Measurements from ENCODE around the gene THRB. TPM values are rescaled to one million over a fixed set of nuclear protein-coding genes. Genes with fewer than 3 reads are reported as not detected.

THRB gene
- total RNA-seq, 1 donor from 2014 or later: 0.31 TPM

DNA sequence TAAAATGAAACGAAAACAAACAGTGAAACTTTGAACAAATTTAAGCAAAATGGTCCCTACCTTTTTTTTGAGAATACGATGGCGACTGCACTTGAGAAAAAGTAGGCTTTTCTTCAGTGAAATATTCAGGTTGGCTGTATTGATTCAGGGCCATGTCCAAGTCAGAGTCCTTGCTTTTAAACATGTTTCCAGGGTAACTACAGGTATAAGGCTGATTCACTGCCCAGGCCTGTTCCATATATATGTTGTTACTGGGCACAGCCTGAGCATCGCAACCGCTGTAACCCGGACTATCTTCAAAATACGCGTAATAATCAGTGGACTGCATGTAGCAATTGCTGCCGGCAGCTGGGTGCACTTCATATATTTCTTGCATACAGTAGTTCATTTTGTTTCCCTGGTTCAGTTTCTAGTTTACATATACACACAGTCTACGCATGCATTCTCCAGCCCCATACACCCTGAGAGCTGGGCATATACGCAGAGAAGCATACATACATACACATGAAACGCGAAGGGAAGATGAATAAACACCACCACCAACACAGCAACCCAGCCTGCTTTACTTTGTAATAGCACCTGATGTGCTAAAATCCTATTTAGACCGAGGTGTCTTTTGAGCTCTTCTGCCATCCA lies 329.6 kb downstream of the THRB start:
- intact Hi-C loops (cut with micrococcal nuclease): no loop called here
- H3K4me3 Mint-ChIP-seq: no peak overlapping the region
- peaks cover 5% of the 10 kb centered on the region for H3K27me3 Mint-ChIP-seq
- no peaks in the 10 kb centered on the region for H3K36me3 Mint-ChIP-seq (ENCODE audit: low read depth)
- H3K4me1 Mint-ChIP-seq: no peaks in the 10 kb centered on the region
- POLR2A ChIA-PET: no interaction called here
- ATAC-seq (ENCODE audit: low read depth): no peak
- CTCF ChIA-PET: no interaction called here
- H3K27ac Mint-ChIP-seq: no peak overlapping the region
- TF ChIP-seq, protein P1, sequence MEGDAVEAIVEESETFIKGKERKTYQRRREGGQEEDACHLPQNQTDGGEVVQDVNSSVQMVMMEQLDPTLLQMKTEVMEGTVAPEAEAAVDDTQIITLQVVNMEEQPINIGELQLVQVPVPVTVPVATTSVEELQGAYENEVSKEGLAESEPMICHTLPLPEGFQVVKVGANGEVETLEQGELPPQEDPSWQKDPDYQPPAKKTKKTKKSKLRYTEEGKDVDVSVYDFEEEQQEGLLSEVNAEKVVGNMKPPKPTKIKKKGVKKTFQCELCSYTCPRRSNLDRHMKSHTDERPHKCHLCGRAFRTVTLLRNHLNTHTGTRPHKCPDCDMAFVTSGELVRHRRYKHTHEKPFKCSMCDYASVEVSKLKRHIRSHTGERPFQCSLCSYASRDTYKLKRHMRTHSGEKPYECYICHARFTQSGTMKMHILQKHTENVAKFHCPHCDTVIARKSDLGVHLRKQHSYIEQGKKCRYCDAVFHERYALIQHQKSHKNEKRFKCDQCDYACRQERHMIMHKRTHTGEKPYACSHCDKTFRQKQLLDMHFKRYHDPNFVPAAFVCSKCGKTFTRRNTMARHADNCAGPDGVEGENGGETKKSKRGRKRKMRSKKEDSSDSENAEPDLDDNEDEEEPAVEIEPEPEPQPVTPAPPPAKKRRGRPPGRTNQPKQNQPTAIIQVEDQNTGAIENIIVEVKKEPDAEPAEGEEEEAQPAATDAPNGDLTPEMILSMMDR (IDR thresholded peaks at IDR 0.05): no peak
- no peak for DNase-seq
- H3K9me3 Mint-ChIP-seq: no peaks in the 10 kb centered on the region

DNA sequence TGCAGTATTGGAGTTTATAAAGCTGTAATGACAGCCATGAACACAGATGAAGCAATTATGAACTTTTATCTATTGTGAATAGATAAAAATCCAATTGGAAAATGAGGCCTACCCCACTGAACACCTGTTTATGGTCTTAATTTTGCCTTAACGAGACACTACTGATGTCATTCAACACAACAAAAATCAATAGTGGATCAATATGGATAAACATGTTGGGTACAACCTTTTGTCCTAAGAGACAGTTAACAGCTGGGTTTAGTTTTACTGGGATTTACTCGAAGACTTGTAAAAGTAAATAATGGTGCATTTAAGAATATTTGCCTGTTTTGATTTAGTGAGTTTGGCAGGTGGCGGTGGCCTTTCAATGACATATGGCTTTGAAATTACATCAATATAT lies 331.7 kb downstream of the THRB start:
- H3K4me3 Mint-ChIP-seq: no peak overlapping the region
- intact Hi-C loops (cut with micrococcal nuclease): no loop called here
- no peak overlapping the region for H3K27ac Mint-ChIP-seq
- no peak for DNase-seq
- no peaks in the 10 kb centered on the region for H3K9me3 Mint-ChIP-seq
- peaks cover 9% of the 10 kb centered on the region for H3K27me3 Mint-ChIP-seq
- TF ChIP-seq, protein P1 (IDR thresholded peaks at IDR 0.05): no peak
- H3K4me1 Mint-ChIP-seq: no peaks in the 10 kb centered on the region
- no peaks in the 10 kb centered on the region for H3K36me3 Mint-ChIP-seq (ENCODE audit: low read depth)
- ChIA-PET POLR2A (interaction anchor here (0.6 kb wide), 1 partner anchor 242 kb away, joined by 3 read pairs; no protein-coding TSS in a partner anchor), CTCF (interaction anchor here (0.6 kb wide), 1 partner anchor 116 kb away, joined by 4 read pairs; no protein-coding TSS in a partner anchor)
- ATAC-seq (ENCODE audit: low read depth): no peak

DNA sequence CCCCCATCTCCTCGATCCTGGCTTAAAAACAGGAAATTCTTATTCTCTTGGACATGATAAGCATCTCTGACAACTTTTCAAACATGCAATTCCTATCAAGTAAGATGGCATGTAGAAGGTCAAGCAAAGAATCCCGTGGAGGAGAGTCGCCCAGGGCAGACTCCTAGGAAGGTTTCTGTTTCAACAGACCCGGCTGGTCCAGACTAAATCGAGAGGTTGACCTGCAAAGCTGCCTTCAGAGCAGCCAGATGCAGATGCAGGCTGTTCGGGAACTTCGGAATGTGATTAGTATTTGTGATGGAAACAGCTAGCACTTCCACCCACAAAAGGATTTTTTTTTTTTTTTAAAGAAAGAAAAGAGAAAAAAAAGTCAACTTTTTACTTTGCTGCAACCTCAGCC lies 332.8 kb downstream of the THRB start:
- intact Hi-C loops (cut with micrococcal nuclease): no loop called here
- ATAC-seq (ENCODE audit: low read depth) (no peak), DNase-seq (no peak)
- peaks cover 11% of the 10 kb centered on the region for H3K27me3 Mint-ChIP-seq
- CTCF ChIA-PET: no interaction called here
- POLR2A ChIA-PET: no interaction called here
- no peaks in the 10 kb centered on the region for H3K9me3 Mint-ChIP-seq
- TF ChIP-seq, protein P1 (IDR thresholded peaks at IDR 0.05): no peak
- H3K27ac Mint-ChIP-seq: no peak overlapping the region
- no peak overlapping the region for H3K4me3 Mint-ChIP-seq
- no peaks in the 10 kb centered on the region for H3K4me1 Mint-ChIP-seq
- H3K36me3 Mint-ChIP-seq (ENCODE audit: low read depth): no peaks in the 10 kb centered on the region

DNA sequence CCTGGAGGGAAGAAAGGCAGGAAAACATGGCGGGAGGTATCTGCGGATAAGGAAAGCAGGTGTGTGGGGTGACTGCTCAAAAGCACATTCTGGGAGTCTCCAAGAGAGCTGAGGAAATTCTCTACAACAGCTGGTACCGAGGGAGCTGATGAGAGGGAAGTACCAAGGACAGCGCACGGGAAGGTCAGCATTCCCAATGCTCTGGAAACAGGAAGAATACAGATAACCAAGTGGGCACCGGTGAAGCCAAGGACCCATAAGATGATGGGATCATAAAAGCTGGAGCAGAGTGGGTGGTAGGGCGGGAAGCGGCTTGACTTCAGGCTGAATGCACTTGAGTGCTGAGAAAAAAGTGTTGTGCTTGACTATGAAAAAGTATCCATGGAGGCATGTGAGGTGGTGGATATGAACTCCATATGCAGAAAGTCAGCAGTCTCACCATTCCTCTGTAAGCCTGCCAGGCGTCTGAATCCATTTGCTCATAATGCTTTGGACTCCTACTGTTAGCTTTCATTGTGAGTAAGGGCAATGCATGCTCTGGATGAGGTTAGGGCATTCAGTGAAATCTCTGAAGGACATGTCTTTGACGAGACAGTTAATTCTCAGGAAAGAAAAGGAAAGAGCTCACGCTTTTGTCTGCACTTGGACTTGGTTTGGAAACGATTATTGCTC lies 334.1 kb downstream of the THRB start:
- Mint-ChIP-seq H3K27me3 (peaks cover 11% of the 10 kb centered on the region), H3K4me1 (no peaks in the 10 kb centered on the region), H3K9me3 (no peaks in the 10 kb centered on the region), H3K27ac (no peak overlapping the region), H3K36me3 (ENCODE audit: low read depth) (no peaks in the 10 kb centered on the region), H3K4me3 (no peak overlapping the region)
- DNase-seq: no peak
- POLR2A ChIA-PET: no interaction called here
- CTCF ChIA-PET: no interaction called here
- intact Hi-C loops (cut with micrococcal nuclease): no loop called here
- TF ChIP-seq, protein P1 (IDR thresholded peaks at IDR 0.05): no peak
- no peak for ATAC-seq (ENCODE audit: low read depth)

DNA sequence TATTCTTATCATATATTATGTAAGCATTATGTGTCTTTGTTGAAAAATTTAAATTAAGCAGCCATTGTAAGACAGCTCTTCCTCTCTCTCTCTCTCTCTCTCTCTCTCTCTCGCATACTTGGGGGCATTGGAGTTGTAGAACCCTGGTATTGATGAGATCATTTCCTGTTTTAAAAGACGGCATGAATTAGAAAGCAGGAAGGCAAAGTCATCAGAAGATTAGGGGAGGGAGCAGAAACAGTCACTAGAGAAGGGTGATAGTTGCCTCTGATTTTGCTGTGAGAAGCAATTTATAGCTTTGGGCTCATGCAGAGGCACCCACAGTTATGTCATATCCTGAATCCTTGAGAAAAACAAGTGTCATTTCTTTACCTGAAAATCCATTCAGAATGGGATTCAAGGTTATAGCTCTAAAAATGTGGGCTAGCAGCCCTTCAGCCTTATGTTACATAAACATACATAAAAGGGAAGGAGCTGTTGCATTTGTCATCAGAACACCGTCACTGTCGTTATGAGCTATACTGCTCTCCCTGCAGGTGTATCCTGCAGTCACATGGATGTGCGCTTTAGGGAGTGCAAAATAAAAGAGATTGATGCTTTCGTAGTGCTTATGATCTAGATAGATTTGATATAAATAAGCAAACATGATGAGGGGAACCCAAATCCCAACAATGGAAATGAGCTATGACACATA lies 335.7 kb downstream of the THRB start:
- POLR2A ChIA-PET: no interaction called here

More for the DNA sequence above, 335.7 kb downstream of the THRB start:
- no peak overlapping the region for H3K4me3 Mint-ChIP-seq
- H3K27me3 Mint-ChIP-seq: peaks cover 11% of the 10 kb centered on the region
- CTCF ChIA-PET: no interaction called here
- ATAC-seq (ENCODE audit: low read depth) (no peak), DNase-seq (no peak)
- intact Hi-C loops (cut with micrococcal nuclease): no loop called here
- no peaks in the 10 kb centered on the region for H3K9me3 Mint-ChIP-seq
- H3K27ac Mint-ChIP-seq: no peak overlapping the region
- H3K36me3 Mint-ChIP-seq (ENCODE audit: low read depth): no peaks in the 10 kb centered on the region
- TF ChIP-seq, protein P1 (IDR thresholded peaks at IDR 0.05): no peak
- peaks cover 9% of the 10 kb centered on the region for H3K4me1 Mint-ChIP-seq
